H9 (cell line): ENCODE data around the gene TFDP1. TPM values are rescaled to one million over a fixed set of nuclear protein-coding genes. Genes with fewer than 3 reads are reported as not detected.

Experiments
- DNase-seq: peaks from one replicate; pipeline ENCODE4 v3.0.0-alpha.2; 2017
- H2AFZ ChIP-seq: one replicate; pipeline ENCODE4 v1.6.1; 2013; ENCODE audit warnings: mild to moderate bottlenecking, low read length, control low read depth, moderate library complexity
- H2AK5ac ChIP-seq: 2 replicates; pipeline ENCODE4 v1.6.1; 2013; ENCODE audit warnings: low read length, control low read depth, mixed read lengths; ENCODE audit not compliant: insufficient read length
- H2BK120ac ChIP-seq: one replicate; pipeline ENCODE4 v1.6.1; 2013; ENCODE audit warnings: low read depth, mild to moderate bottlenecking, low read length, control low read depth, inconsistent platforms; ENCODE audit not compliant: poor library complexity, severe bottlenecking
- H2BK12ac ChIP-seq: 2 replicates; pipeline ENCODE4 v1.6.1; 2013; ENCODE audit warnings: low read length, control low read depth, mixed read lengths, low read depth; ENCODE audit not compliant: insufficient read length
- H2BK15ac ChIP-seq: 2 replicates; pipeline ENCODE4 v1.6.1; 2013; ENCODE audit warnings: low read depth, low read length, control low read depth
- H2BK20ac ChIP-seq: one replicate; pipeline ENCODE4 v1.6.1; 2013; ENCODE audit warnings: low read depth, mild to moderate bottlenecking, low read length, control low read depth, inconsistent platforms; ENCODE audit not compliant: poor library complexity, severe bottlenecking
- H2BK5ac ChIP-seq: 2 replicates; pipeline ENCODE4 v1.6.1; 2013; ENCODE audit warnings: low read length, control low read depth, mixed read lengths; ENCODE audit not compliant: insufficient read length
- H3K14ac ChIP-seq: 2 replicates; pipeline ENCODE4 v1.6.1; 2013; ENCODE audit warnings: low read length, control low read depth; ENCODE audit not compliant: insufficient read depth
- H3K18ac ChIP-seq: 2 replicates; pipeline ENCODE4 v1.6.1; 2013; ENCODE audit warnings: low read depth, mild to moderate bottlenecking, mixed read lengths, low read length, control low read depth; ENCODE audit not compliant: insufficient read length
- H3K23ac ChIP-seq: 2 replicates; pipeline ENCODE4 v1.6.1; 2013; ENCODE audit warnings: low read length, control low read depth, mixed read lengths, low read depth; ENCODE audit not compliant: insufficient read length
- H3K23me2 ChIP-seq: 2 replicates; pipeline ENCODE4 v1.6.1; 2013; ENCODE audit warnings: low read depth, mild to moderate bottlenecking, mixed read lengths, low read length, control low read depth; ENCODE audit not compliant: insufficient read length, poor library complexity, severe bottlenecking
- H3K27ac ChIP-seq: 2 replicates; pipeline ENCODE4 v1.5.1; 2013; ENCODE audit warnings: low read length, control low read depth, mixed read lengths, low read depth; ENCODE audit not compliant: insufficient read length
- H3K27me3 ChIP-seq: 2 replicates; pipeline ENCODE4 v1.6.1; 2013; ENCODE audit warnings: low read length, control low read depth, inconsistent platforms; ENCODE audit not compliant: insufficient read depth
- H3K4ac ChIP-seq: 2 replicates; pipeline ENCODE4 v1.6.1; 2013; ENCODE audit warnings: low read depth, mild to moderate bottlenecking, control low read depth, inconsistent platforms, low read length, moderate library complexity
- H3K4me1 ChIP-seq: 2 replicates; pipeline ENCODE4 v1.6.1; 2013; ENCODE audit warnings: low read length, control low read depth, inconsistent platforms; ENCODE audit not compliant: insufficient read depth
- H3K4me2 ChIP-seq: 2 replicates; pipeline ENCODE4 v1.6.1; 2013; ENCODE audit warnings: low read length, control low read depth, mixed read lengths; ENCODE audit not compliant: insufficient read length, insufficient read depth
- H3K56ac ChIP-seq: 2 replicates; pipeline ENCODE4 v1.6.1; 2013; ENCODE audit warnings: low read depth, mild to moderate bottlenecking, mixed read lengths, low read length, control low read depth; ENCODE audit not compliant: insufficient read length
- H3K79me1 ChIP-seq: 2 replicates; pipeline ENCODE4 v1.6.1; 2013; ENCODE audit warnings: low read depth, mild to moderate bottlenecking, moderate library complexity, low read length, control low read depth, inconsistent platforms; ENCODE audit not compliant: insufficient read depth, poor library complexity, severe bottlenecking
- H3K79me2 ChIP-seq: 2 replicates; pipeline ENCODE4 v1.6.1; 2013; ENCODE audit warnings: low read length, control low read depth, inconsistent platforms; ENCODE audit not compliant: insufficient read depth
- H3K9ac ChIP-seq: 2 replicates; pipeline ENCODE4 v1.6.1; 2013; ENCODE audit warnings: low read length, control low read depth, mixed read lengths; ENCODE audit not compliant: insufficient read length; ENCODE audit errors: extremely low read depth
- H3K9me3 ChIP-seq: one replicate; pipeline ENCODE4 v1.6.1; 2013; ENCODE audit warnings: low read depth, low read length, inconsistent platforms; ENCODE audit not compliant: control insufficient read depth
- H3T11ph ChIP-seq: one replicate; pipeline ENCODE4 v1.6.1; 2013; ENCODE audit warnings: mild to moderate bottlenecking, low read length, control low read depth, inconsistent platforms
- H4K20me1 ChIP-seq: one replicate; pipeline ENCODE4 v1.6.1; 2013; ENCODE audit not compliant: control insufficient read depth, insufficient read length, insufficient read depth
- H4K5ac ChIP-seq: 2 replicates; pipeline ENCODE4 v1.6.1; 2013; ENCODE audit warnings: low read depth, mild to moderate bottlenecking, mixed read lengths, low read length, control low read depth; ENCODE audit not compliant: insufficient read length
- H4K8ac ChIP-seq: replicated peaks from 2 replicates; pipeline ENCODE4 v1.6.1; 2013; ENCODE audit warnings: low read length, control low read depth, mixed read lengths, low read depth; ENCODE audit not compliant: insufficient read length
- H4K91ac ChIP-seq: 2 replicates; pipeline ENCODE4 v1.6.1; 2013; ENCODE audit warnings: low read depth, mild to moderate bottlenecking, moderate library complexity, mixed read lengths, low read length, control low read depth; ENCODE audit not compliant: insufficient read length
- H3K27ac Mint-ChIP-seq, 3 experiments: 2 replicates in 2 of 3; 3 replicates in 1 of 3; pipeline ENCODE4 v1.8.0; 2020 to 2021; ENCODE audit warnings: mixed read lengths in 3 of 3, mild to moderate bottlenecking in 1 of 3, moderate library complexity in 1 of 3
- H3K27me3 Mint-ChIP-seq: 2 replicates; pipeline ENCODE4 v1.8.0; 2021; ENCODE audit warnings: low read depth, mild to moderate bottlenecking, moderate library complexity, mixed read lengths
- H3K36me3 Mint-ChIP-seq, 3 experiments: 2 replicates in 2 of 3; 3 replicates in 1 of 3; pipeline ENCODE4 v1.8.0; 2020 to 2021; ENCODE audit warnings: low read depth in 3 of 3, mixed read lengths in 3 of 3; ENCODE audit not compliant: insufficient read depth in 1 of 3
- H3K4me1 Mint-ChIP-seq, 2 experiments: 2 replicates each; pipeline ENCODE4 v1.8.0; 2020; ENCODE audit warnings: mixed read lengths in 2 of 2
- H3K4me3 Mint-ChIP-seq, 2 experiments: 2 replicates in 1 of 2; 3 replicates in 1 of 2; pipeline ENCODE4 v1.8.0; 2020 to 2021; ENCODE audit warnings: mild to moderate bottlenecking in 2 of 2, mixed read lengths in 2 of 2, moderate library complexity in 1 of 2
- H3K9me3 Mint-ChIP-seq, 2 experiments: 2 replicates in 1 of 2; 3 replicates in 1 of 2; pipeline ENCODE4 v1.8.0; 2020; ENCODE audit warnings: mild to moderate bottlenecking in 2 of 2, mixed read lengths in 2 of 2, moderate library complexity in 1 of 2
- CTCF ChIP-seq: fragments of 200-600 bp; sonication (generic); conservative IDR thresholded peaks from 3 replicates; pipeline ENCODE4 v1.8.0; 2021; ENCODE audit warnings: antibody characterized with exemption, mild to moderate bottlenecking
- WGBS: extraction: QIAGEN DNeasy Blood & Tissue Kit; methylation state at CpG from one replicate; pipeline ENCODE4 v1.1.7; 2013; ENCODE audit warnings: missing lambda C conversion rate, low lambda C conversion rate, mixed read lengths; ENCODE audit not compliant: insufficient read length; ENCODE audit errors: extremely low coverage; 5-methylcytosine and 5-hydroxymethylcytosine counted together
- total RNA-seq: library from RNA; stranded (reverse); gene quantifications from 2 replicates; pipeline ENCODE4 v1.2.1, GENCODE V29; 2021

TFDP1 gene
- total RNA-seq, 1 experiment from 2014 or later = 111 TPM

GRCh38 chr13:113671066-113672001 lies 86.8 kb downstream of the TFDP1 start:
- H3K9ac ChIP-seq = no peak overlapping the region
- Mint-ChIP-seq H3K36me3 (no peaks in the 10 kb centered on the region; a peak in 1 of 7 replicates), H3K27me3 (no peaks in the 10 kb centered on the region), H3K4me3 (no peak overlapping the region), H3K27ac (no peak overlapping the region), H3K9me3 (no peaks in the 10 kb centered on the region), H3K4me1 (0 out of 4 replicates have a peak, but pooled peaks cover 0 to 3% of the 10 kb centered on the region in 2 experiments)
- no peak overlapping the region for H4K8ac ChIP-seq
- H2BK12ac ChIP-seq = no peak overlapping the region
- no peak overlapping the region for H2AFZ ChIP-seq
- no peak overlapping the region for H3K4ac ChIP-seq
- H2BK5ac ChIP-seq = no peak overlapping the region
- H3K23ac ChIP-seq = no peak overlapping the region
- no peak overlapping the region for H2BK120ac ChIP-seq
- no peaks in the 10 kb centered on the region for H3K4me1 ChIP-seq
- H3K56ac ChIP-seq = no peak overlapping the region
- H3K27me3 ChIP-seq = no peaks in the 10 kb centered on the region
- WGBS = no CpG with 5 or more reads among the region's 54 CpGs
- H2BK20ac ChIP-seq = no peak overlapping the region
- H3T11ph ChIP-seq = no peak overlapping the region
- H3K4me2 ChIP-seq = no peak overlapping the region
- no peak overlapping the region; the same call in 1 of the 2 replicates for H3K14ac ChIP-seq
- H2AK5ac ChIP-seq = no peak overlapping the region
- H4K5ac ChIP-seq = no peak overlapping the region
- no peak for TF ChIP-seq CTCF
- H3K79me1 ChIP-seq = no peaks in the 10 kb centered on the region
- H4K91ac ChIP-seq = no peak overlapping the region
- H2BK15ac ChIP-seq = no peak overlapping the region
- no peak overlapping the region for H3K18ac ChIP-seq
- no peaks in the 10 kb centered on the region for H3K79me2 ChIP-seq
- no peak overlapping the region for H3K27ac ChIP-seq
- H4K20me1 ChIP-seq = no peaks in the 10 kb centered on the region
- DNase-seq = no peak
- no peaks in the 10 kb centered on the region for H3K23me2 ChIP-seq
- H3K9me3 ChIP-seq = no peaks in the 10 kb centered on the region
